ENCODE results near the gene OR1M1.
"Not testable (repeated sequence)": the region's sequence is repeated elsewhere in the genome, so short reads cannot be mapped to it uniquely, and the experiment has no call there.

The OR1M1 gene

GRCh38 chr19:9056131-9056530 lies 30.7 kb upstream of the OR1M1 start:
- not testable (repeated sequence) for H3K36me3 ChIP-seq (ENCODE audit: insufficient read depth, low read length); H3K27ac ChIP-seq (ENCODE audit: low read depth, low read length); H3K9ac ChIP-seq (ENCODE audit: low read length); H3K4me1 ChIP-seq (ENCODE audit: insufficient read depth, low read length); H3K4me3 ChIP-seq (ENCODE audit: low read depth in 1 of 2, low read length in 2 of 2); H3K9me3 ChIP-seq (ENCODE audit: low read length); H3K27me3 ChIP-seq (ENCODE audit: control insufficient read depth in 1 of 2, insufficient read depth in 2 of 2, low read length in 2 of 2)

GRCh38 chr19:9057505-9058258 lies 29.2 kb upstream of the OR1M1 start:
- H3K9ac ChIP-seq (ENCODE audit: low read length): no peak overlapping the region
- no peaks in the 10 kb centered on the region for H3K4me1 ChIP-seq (ENCODE audit: insufficient read depth, low read length)
- H3K9me3 ChIP-seq (ENCODE audit: low read length): no peaks in the 10 kb centered on the region
- no peaks in the 10 kb centered on the region for H3K27me3 ChIP-seq (ENCODE audit: control insufficient read depth in 1 of 2, insufficient read depth in 2 of 2, low read length in 2 of 2)
- no peak overlapping the region for H3K27ac ChIP-seq (ENCODE audit: low read depth, low read length)
- H3K4me3 ChIP-seq (ENCODE audit: low read depth in 1 of 2, low read length in 2 of 2): no peak overlapping the region
- no peaks in the 10 kb centered on the region for H3K36me3 ChIP-seq (ENCODE audit: insufficient read depth, low read length)

- no peaks in the 10 kb centered on the region for H3K9me3 ChIP-seq (ENCODE audit: low read length)
- no peaks in the 10 kb centered on the region for H3K36me3 ChIP-seq (ENCODE audit: insufficient read depth, low read length)
- no peak overlapping the region for H3K4me3 ChIP-seq (ENCODE audit: low read depth in 1 of 2, low read length in 2 of 2)
- no peaks in the 10 kb centered on the region for H3K4me1 ChIP-seq (ENCODE audit: insufficient read depth, low read length)
- H3K27me3 ChIP-seq (ENCODE audit: control insufficient read depth in 1 of 2, insufficient read depth in 2 of 2, low read length in 2 of 2): no peaks in the 10 kb centered on the region
- no peak overlapping the region for H3K27ac ChIP-seq (ENCODE audit: low read depth, low read length)
- H3K9ac ChIP-seq (ENCODE audit: low read length): no peak overlapping the region
Measured at GRCh38 chr19:9058905-9059667, 27.8 kb upstream of the OR1M1 start.

GRCh38 chr19:9060564-9061340 lies 26.1 kb upstream of the OR1M1 start:
- H3K27me3 ChIP-seq (ENCODE audit: control insufficient read depth in 1 of 2, insufficient read depth in 2 of 2, low read length in 2 of 2): no peaks in the 10 kb centered on the region
- H3K4me3 ChIP-seq (ENCODE audit: low read depth in 1 of 2, low read length in 2 of 2): no peak overlapping the region
- no peak overlapping the region for H3K27ac ChIP-seq (ENCODE audit: low read depth, low read length)
- H3K9ac ChIP-seq (ENCODE audit: low read length): no peak overlapping the region
- H3K36me3 ChIP-seq (ENCODE audit: insufficient read depth, low read length): no peaks in the 10 kb centered on the region
- H3K9me3 ChIP-seq (ENCODE audit: low read length): no peaks in the 10 kb centered on the region
- H3K4me1 ChIP-seq (ENCODE audit: insufficient read depth, low read length): no peaks in the 10 kb centered on the region

GRCh38 chr19:9061879-9062278 lies 25.0 kb upstream of the OR1M1 start:
- Histone ChIP-seq H3K4me1 (ENCODE audit: insufficient read depth, low read length) (no peaks in the 10 kb centered on the region), H3K9me3 (ENCODE audit: low read length) (no peaks in the 10 kb centered on the region), H3K27ac (ENCODE audit: low read depth, low read length) (no peak overlapping the region), H3K27me3 (ENCODE audit: control insufficient read depth in 1 of 2, insufficient read depth in 2 of 2, low read length in 2 of 2) (no peaks in the 10 kb centered on the region), H3K36me3 (ENCODE audit: insufficient read depth, low read length) (no peaks in the 10 kb centered on the region), H3K4me3 (ENCODE audit: low read depth in 1 of 2, low read length in 2 of 2) (no peak overlapping the region), H3K9ac (ENCODE audit: low read length) (no peak overlapping the region)

- Histone ChIP-seq H3K9me3 (ENCODE audit: low read length) (no peaks in the 10 kb centered on the region), H3K27me3 (ENCODE audit: control insufficient read depth in 1 of 2, insufficient read depth in 2 of 2, low read length in 2 of 2) (no peaks in the 10 kb centered on the region), H3K9ac (ENCODE audit: low read length) (no peak overlapping the region), H3K36me3 (ENCODE audit: insufficient read depth, low read length) (no peaks in the 10 kb centered on the region), H3K4me3 (ENCODE audit: low read depth in 1 of 2, low read length in 2 of 2) (no peak overlapping the region), H3K4me1 (ENCODE audit: insufficient read depth, low read length) (no peaks in the 10 kb centered on the region), H3K27ac (ENCODE audit: low read depth, low read length) (no peak overlapping the region)
Measured at GRCh38 chr19:9065457-9066014, 21.3 kb upstream of the OR1M1 start.

GRCh38 chr19:9070066-9070465 lies 16.8 kb upstream of the OR1M1 start:
- Histone ChIP-seq H3K4me3 (ENCODE audit: low read depth in 1 of 2, low read length in 2 of 2) (no peak overlapping the region), H3K27ac (ENCODE audit: low read depth, low read length) (no peak overlapping the region), H3K9ac (ENCODE audit: low read length) (no peak overlapping the region), H3K4me1 (ENCODE audit: insufficient read depth, low read length) (peaks cover 4% of the 10 kb centered on the region), H3K27me3 (ENCODE audit: control insufficient read depth in 1 of 2, insufficient read depth in 2 of 2, low read length in 2 of 2) (no peaks in the 10 kb centered on the region), H3K9me3 (ENCODE audit: low read length) (no peaks in the 10 kb centered on the region), H3K36me3 (ENCODE audit: insufficient read depth, low read length) (no peaks in the 10 kb centered on the region)

- not testable (repeated sequence) for H3K4me3 ChIP-seq (ENCODE audit: low read depth in 1 of 2, low read length in 2 of 2); H3K9ac ChIP-seq (ENCODE audit: low read length); H3K36me3 ChIP-seq (ENCODE audit: insufficient read depth, low read length); H3K9me3 ChIP-seq (ENCODE audit: low read length); H3K27me3 ChIP-seq (ENCODE audit: control insufficient read depth in 1 of 2, insufficient read depth in 2 of 2, low read length in 2 of 2); H3K27ac ChIP-seq (ENCODE audit: low read depth, low read length)
- peaks cover 12% of the 10 kb centered on the region for H3K4me1 ChIP-seq (ENCODE audit: insufficient read depth, low read length)
Measured at GRCh38 chr19:9071720-9072119, 15.1 kb upstream of the OR1M1 start.

GRCh38 chr19:9073806-9074205 lies 13.1 kb upstream of the OR1M1 start:
- H3K9ac ChIP-seq (ENCODE audit: low read length): no peak overlapping the region
- no peaks in the 10 kb centered on the region for H3K27me3 ChIP-seq (ENCODE audit: control insufficient read depth in 1 of 2, insufficient read depth in 2 of 2, low read length in 2 of 2)
- no peak overlapping the region for H3K4me3 ChIP-seq (ENCODE audit: low read depth in 1 of 2, low read length in 2 of 2)
- no peaks in the 10 kb centered on the region for H3K36me3 ChIP-seq (ENCODE audit: insufficient read depth, low read length)
- no peaks in the 10 kb centered on the region for H3K9me3 ChIP-seq (ENCODE audit: low read length)
- peaks cover 12% of the 10 kb centered on the region for H3K4me1 ChIP-seq (ENCODE audit: insufficient read depth, low read length)
- H3K27ac ChIP-seq (ENCODE audit: low read depth, low read length): no peak overlapping the region

GRCh38 chr19:9075064-9075949 lies 11.6 kb upstream of the OR1M1 start:
- peak overlapping the region in 1 of 2 donors; percentile 7 for H3K4me3 ChIP-seq (ENCODE audit: low read depth in 1 of 2, low read length in 2 of 2)

More at GRCh38 chr19:9075064-9075949, 11.6 kb upstream of the OR1M1 start:
- H3K27me3 ChIP-seq (ENCODE audit: control insufficient read depth in 1 of 2, insufficient read depth in 2 of 2, low read length in 2 of 2): no peaks in the 10 kb centered on the region
- no peaks in the 10 kb centered on the region for H3K36me3 ChIP-seq (ENCODE audit: insufficient read depth, low read length)
- H3K27ac ChIP-seq (ENCODE audit: low read depth, low read length): peak overlapping the region; percentile 60
- peaks cover 12% of the 10 kb centered on the region for H3K4me1 ChIP-seq (ENCODE audit: insufficient read depth, low read length)
- no peaks in the 10 kb centered on the region for H3K9me3 ChIP-seq (ENCODE audit: low read length)
- no peak overlapping the region for H3K9ac ChIP-seq (ENCODE audit: low read length)

Measured in muscle layer of colon (tissue), 2 donors.